Osteoblast (primary cell): ENCODE results near the gene UNC45A. TPM values are rescaled to one million over a fixed set of nuclear protein-coding genes. Genes with fewer than 3 reads are reported as not detected.
A peak's percentile ranks its signal among the peaks of the same experiment; 100 is the strongest.

Source experiments
- DNase-seq: peaks from one replicate; pipeline ENCODE4 v3.0.0; 2011; ENCODE audit warnings: low spot score, mixed read lengths; ENCODE audit not compliant: insufficient read length; ENCODE audit errors: missing footprints
- H2AFZ ChIP-seq: 2 replicates; pipeline ENCODE4 v1.6.0; 2011; ENCODE audit warnings: mild to moderate bottlenecking, low read length
- H3K27ac ChIP-seq: 2 replicates; pipeline ENCODE4 v1.5.1; 2011; ENCODE audit warnings: mild to moderate bottlenecking, low read depth, low read length, moderate library complexity
- H3K27me3 ChIP-seq: 2 replicates; pipeline ENCODE4 v1.6.0; 2012; ENCODE audit warnings: mild to moderate bottlenecking, control low read depth, inconsistent platforms, low read length, moderate library complexity; ENCODE audit not compliant: insufficient read depth
- H3K36me3 ChIP-seq: 2 replicates; pipeline ENCODE4 v1.5.1; 2011; ENCODE audit warnings: mild to moderate bottlenecking, low read length, control low read depth, moderate library complexity; ENCODE audit not compliant: insufficient read depth
- H3K4me1 ChIP-seq: 2 replicates; pipeline ENCODE4 v1.5.1; 2011; ENCODE audit warnings: mild to moderate bottlenecking, low read length, control low read depth, moderate library complexity; ENCODE audit not compliant: insufficient read depth
- H3K4me2 ChIP-seq: 2 replicates; pipeline ENCODE4 v1.6.0; 2011; ENCODE audit warnings: mild to moderate bottlenecking, low read length; ENCODE audit not compliant: insufficient read depth
- H3K4me3 ChIP-seq: fragments of 200-600 bp; sonication (generic); 3 replicates; pipeline ENCODE4 v1.5.1; 2012; ENCODE audit warnings: mild to moderate bottlenecking, low read length, inconsistent platforms; ENCODE audit not compliant: insufficient read depth
- H3K79me2 ChIP-seq: 2 replicates; pipeline ENCODE4 v1.6.0; 2012; ENCODE audit warnings: mild to moderate bottlenecking, low read length, control low read depth, inconsistent platforms; ENCODE audit not compliant: insufficient read depth
- H3K9me3 ChIP-seq: 2 replicates; pipeline ENCODE4 v1.5.1; 2011; ENCODE audit warnings: low read depth, low read length, control low read depth
- H4K20me1 ChIP-seq: 2 replicates; pipeline ENCODE4 v1.6.0; 2012; ENCODE audit warnings: mild to moderate bottlenecking, low read length, control low read depth; ENCODE audit not compliant: insufficient read depth
- total RNA-seq: library from RNA; depleted of rRNA; stranded (reverse); fragments of >200 nt; gene quantifications from 2 replicates; pipeline ENCODE4 v1.2.3, GENCODE V29; 2012
- TF ChIP-seq, protein P1 (sequence below): IDR thresholded peaks from 2 replicates; pipeline ENCODE4 v1.5.1; 2011; ENCODE audit warnings: mild to moderate bottlenecking, low read depth, low read length, moderate library complexity; ENCODE audit errors: extremely low read depth

UNC45A gene
- total RNA-seq, 1 donor, result 74.9 TPM

DNA sequence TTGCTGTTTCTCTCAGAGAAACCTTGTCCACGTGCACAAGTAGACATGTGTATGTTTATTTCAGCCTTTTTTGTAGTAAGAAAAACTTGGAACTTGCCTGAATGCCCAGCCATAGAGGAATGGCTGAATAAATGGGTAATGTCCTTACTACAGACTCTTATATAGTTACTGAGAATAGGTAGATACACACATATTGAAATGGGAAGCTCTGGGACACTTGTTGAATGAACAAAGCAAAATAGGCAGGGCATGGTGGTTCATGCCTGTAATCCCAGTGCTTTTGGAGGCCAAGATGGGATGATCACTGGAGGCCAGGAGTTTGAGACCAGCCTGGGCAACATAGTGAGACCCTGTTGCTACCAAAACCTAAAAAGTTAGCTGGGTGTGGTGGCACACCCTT, 1.7 kb downstream of the UNC45A start:
- Histone ChIP-seq H3K9me3 (no peaks in the 10 kb centered on the region), H2AFZ (no peak overlapping the region), H3K4me1 (peaks cover 28% of the 10 kb centered on the region), H3K27ac (no peak overlapping the region), H3K4me3 (no peak overlapping the region), H3K36me3 (peaks cover 46% of the 10 kb centered on the region), H4K20me1 (peaks cover 6% of the 10 kb centered on the region), H3K27me3 (no peaks in the 10 kb centered on the region), H3K79me2 (peaks cover 25% of the 10 kb centered on the region), H3K4me2 (peak overlapping the region; percentile 77)
- TF ChIP-seq, protein P1, sequence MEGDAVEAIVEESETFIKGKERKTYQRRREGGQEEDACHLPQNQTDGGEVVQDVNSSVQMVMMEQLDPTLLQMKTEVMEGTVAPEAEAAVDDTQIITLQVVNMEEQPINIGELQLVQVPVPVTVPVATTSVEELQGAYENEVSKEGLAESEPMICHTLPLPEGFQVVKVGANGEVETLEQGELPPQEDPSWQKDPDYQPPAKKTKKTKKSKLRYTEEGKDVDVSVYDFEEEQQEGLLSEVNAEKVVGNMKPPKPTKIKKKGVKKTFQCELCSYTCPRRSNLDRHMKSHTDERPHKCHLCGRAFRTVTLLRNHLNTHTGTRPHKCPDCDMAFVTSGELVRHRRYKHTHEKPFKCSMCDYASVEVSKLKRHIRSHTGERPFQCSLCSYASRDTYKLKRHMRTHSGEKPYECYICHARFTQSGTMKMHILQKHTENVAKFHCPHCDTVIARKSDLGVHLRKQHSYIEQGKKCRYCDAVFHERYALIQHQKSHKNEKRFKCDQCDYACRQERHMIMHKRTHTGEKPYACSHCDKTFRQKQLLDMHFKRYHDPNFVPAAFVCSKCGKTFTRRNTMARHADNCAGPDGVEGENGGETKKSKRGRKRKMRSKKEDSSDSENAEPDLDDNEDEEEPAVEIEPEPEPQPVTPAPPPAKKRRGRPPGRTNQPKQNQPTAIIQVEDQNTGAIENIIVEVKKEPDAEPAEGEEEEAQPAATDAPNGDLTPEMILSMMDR, result no peak
- peak; percentile 56 for DNase-seq

DNA sequence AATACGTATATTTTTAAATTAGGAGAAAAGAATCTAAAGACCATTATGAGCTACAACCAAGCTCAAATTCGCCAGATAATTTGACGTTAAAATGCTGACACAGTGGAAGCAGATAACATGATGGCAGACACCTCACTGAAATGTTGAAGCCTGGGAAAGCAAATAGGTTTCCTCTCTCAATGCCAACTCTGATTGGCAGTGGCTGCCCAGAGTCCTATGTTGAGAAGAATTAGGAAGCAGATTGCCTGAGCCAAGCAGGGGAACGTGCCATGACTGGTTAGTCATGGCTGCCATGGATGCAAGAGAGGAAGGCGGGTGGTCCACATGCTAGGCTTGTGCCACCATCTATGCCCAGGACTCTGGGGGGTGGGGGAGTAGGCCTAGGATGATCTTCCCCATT, 3.2 kb downstream of the UNC45A start:
- TF ChIP-seq, protein P1, result no peak
- no peak overlapping the region for H2AFZ ChIP-seq
- H3K4me2 ChIP-seq, result no peak overlapping the region
- H3K4me1 ChIP-seq, result peaks cover 22% of the 10 kb centered on the region
- H3K27ac ChIP-seq, result no peak overlapping the region
- peaks cover 60% of the 10 kb centered on the region for H3K36me3 ChIP-seq
- DNase-seq, result peak; percentile 19
- peaks cover 22% of the 10 kb centered on the region for H3K79me2 ChIP-seq
- no peak overlapping the region for H3K4me3 ChIP-seq
- no peaks in the 10 kb centered on the region for H3K27me3 ChIP-seq
- H3K9me3 ChIP-seq, result no peaks in the 10 kb centered on the region
- H4K20me1 ChIP-seq, result peaks cover 6% of the 10 kb centered on the region

DNA sequence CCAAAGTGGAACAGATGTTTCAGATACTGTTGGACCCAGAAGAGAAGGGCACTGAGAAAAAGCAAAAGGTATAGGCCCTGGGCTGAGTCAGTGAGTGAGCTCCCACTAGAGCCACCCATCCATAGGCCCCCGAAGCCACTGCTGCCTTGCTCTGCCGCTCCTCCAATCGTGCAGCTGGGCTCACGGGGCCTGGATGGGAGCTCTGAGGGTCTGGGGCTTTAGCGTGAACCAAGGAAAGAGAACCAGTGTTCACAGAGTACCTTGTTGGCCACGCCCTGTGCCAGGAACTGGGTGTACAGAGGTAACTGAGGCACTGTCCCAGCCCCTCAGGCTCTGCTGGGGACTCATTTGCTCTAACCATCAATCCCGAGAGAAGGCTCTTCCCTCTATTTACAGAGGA, 4.7 kb downstream of the UNC45A start:
- Histone ChIP-seq H2AFZ (no peak overlapping the region), H3K4me1 (peaks cover 12% of the 10 kb centered on the region), H3K4me2 (no peak overlapping the region), H3K27me3 (no peaks in the 10 kb centered on the region), H3K27ac (no peak overlapping the region), H3K9me3 (no peaks in the 10 kb centered on the region), H3K79me2 (peaks cover 22% of the 10 kb centered on the region), H4K20me1 (peaks cover 6% of the 10 kb centered on the region), H3K4me3 (no peak overlapping the region), H3K36me3 (peaks cover 73% of the 10 kb centered on the region)
- DNase-seq, result no peak
- TF ChIP-seq, protein P1, result no peak

DNA sequence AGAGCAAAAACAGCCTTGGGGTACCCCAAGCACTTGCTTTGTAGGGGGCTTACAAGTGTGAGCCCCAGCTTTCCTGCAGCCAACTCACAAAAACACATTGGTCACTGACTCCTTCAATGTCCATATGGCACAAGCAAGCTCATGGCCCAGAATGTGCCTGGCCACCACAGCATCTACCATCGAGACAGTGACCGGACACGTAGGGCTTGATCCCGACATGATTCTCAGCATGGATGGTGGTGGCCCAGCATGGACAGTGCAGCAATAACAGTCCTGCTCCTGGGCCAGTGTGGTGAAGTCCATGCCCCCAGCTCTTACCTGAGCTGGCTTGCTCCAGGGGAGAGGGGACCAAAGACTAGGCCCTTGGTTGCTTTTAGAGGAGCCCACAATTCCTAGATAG, 6.0 kb downstream of the UNC45A start:
- Histone ChIP-seq H4K20me1 (peaks cover 6% of the 10 kb centered on the region), H2AFZ (no peak overlapping the region), H3K27ac (no peak overlapping the region), H3K36me3 (peaks cover 77% of the 10 kb centered on the region), H3K4me2 (no peak overlapping the region), H3K4me1 (peaks cover 7% of the 10 kb centered on the region), H3K4me3 (no peak overlapping the region), H3K27me3 (no peaks in the 10 kb centered on the region), H3K79me2 (peaks cover 14% of the 10 kb centered on the region), H3K9me3 (no peaks in the 10 kb centered on the region)
- TF ChIP-seq, protein P1, result no peak
- DNase-seq, result peak; percentile 59
